HTR-8/SVneo (cell line): ENCODE results near the gene PPM1A.

ENCODE experiments used
- DNase-seq: peaks from one replicate; pipeline ENCODE4 v3.0.0; 2011; ENCODE audit warnings: low spot score, mixed read lengths; ENCODE audit not compliant: insufficient read length
- FAIRE-seq: peaks from 2 replicates; lab custom pipeline; 2011; peaks lifted over from hg19 to GRCh38; lab: Jason Lieb, UNC

PPM1A gene

DNA sequence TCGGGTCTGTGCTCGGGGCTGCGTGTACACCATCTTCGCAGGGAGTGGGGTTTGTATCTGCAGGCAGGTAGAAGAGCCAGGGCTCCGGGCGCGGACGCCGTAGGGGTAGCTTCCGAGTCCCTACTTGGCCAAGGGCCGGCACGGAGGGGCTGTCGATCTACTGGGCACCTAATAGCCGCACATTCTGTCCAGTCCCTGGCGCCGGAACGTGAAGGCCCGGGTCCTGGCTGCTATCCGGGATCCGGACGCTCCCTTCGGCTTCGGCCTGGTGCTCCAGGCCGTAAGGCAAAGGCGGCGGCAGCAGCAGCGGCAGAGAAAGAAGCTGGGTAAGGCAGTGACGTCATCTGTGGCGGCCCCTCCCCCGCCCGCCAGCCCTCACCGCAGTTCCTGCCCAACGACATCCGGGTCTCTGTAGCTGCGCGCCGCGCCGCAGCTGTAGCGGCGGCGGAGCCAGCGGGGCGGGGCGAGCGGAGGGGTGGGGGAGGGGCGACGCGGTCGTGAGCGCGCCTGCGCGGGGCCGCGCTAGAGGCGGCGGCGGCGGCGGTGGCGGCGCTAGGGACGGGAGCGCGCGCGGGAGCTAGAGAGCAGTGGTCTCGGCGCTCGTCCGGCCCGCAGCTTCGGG is at the start of gene PPM1A:
TSS of gene PPM1A (plus strand) at position 525 of the 622 bp plus-strand sequence. CDS start 33,483 bp downstream, outside the sequence.
- peak; percentile 100 for FAIRE-seq

DNA sequence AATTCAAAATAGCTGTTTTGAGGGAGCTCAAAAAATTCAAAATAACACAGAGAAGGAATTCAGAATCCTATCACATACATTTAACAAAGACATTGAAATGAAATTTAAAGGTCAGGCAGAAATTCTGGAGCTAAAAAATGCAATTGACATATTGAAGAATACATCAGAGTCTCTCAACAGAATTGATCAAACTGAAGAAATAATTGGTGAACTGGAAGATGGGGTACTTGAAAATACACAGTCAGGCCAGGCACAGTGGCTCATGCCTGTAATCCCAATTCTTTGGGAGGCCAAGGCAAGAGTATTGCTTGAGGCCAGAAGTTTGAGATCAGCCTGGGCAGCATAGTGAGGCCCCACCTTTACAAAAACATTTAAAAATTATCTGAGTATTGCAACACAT is 49.7 kb upstream of the PPM1A start:
- FAIRE-seq: no peak
- no peak for DNase-seq

More for the DNA sequence above, at the start of gene PPM1A:
- DNase-seq: peak; percentile 100

DNA sequence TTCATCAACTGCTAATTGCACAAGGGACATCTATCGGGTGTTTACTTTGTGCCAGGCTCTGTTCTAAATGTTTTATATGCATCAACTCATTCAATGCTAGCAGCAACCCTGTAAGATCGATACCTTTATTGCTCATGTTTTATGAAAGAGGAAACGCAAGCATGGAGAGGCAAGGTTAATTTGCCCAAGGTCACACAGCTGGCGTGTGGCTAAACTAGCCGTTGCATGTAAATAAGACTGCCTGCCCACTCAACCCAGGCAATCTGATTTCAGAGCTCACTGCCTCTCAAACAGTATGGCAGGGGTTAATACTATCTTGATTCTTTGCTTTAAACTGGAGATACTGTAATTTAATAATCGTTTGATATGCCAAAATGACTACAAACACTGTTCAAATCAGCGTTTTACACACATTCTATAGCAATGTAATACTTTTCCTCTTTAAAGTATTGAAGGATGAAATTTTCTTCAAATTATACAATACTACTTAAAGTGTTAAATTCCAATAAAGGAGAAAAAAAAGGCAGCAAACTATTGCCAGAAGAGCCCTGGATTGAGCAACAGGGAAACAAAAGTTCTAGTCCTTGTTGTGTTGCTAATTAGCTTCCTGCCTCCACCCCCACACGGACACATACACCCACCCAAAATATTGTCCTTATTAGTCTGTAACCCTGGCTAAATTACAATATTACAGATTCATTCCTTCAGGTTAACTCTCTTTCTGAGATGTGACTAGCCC is 44.7 kb upstream of the PPM1A start:
- DNase-seq: no peak
- FAIRE-seq: peak; percentile 84

DNA sequence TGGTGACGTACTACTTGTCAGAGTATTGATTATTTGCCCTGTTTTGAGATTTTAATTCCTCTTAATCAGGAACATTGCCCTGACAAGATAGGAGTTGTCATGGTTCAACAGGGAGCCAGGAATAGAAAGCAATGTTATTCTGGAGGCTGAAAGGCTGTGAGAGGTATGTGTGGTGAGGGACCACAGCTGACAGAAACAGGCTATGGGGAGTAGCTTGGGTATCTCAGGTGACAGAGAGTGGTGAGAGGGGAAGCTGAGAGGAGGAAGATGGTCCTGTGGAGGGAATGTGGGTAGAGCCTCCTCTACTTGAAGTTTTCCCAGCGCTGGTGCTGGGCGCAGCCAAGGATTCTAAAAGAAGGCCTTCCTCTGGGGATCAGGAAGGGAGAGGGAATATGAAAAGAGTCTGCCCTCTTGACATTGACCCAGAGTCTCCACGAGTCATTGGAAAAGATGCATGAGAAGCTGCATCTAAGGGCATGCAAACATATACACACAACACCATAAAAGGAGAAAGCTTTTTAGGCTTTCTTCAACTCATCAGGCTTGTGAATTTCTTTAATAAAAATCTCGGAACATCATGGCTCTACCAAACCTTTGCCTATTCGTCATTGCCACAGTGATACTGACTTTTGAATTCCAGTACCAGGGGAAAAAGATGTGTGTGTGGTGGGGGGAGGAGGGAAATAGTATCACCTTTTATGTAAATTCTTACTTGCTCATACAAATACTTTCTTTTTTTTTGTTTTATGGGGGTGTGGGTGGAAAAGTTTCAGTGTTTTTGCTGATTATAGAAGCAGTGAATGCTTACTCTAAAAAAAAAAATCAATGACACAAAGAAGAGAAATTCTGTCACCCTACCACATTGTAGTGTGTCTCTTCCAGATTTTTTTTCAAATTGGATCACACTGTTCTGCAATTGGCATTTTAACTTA is 43.9 kb upstream of the PPM1A start:
- FAIRE-seq (peak; percentile 96), DNase-seq (no peak)

DNA sequence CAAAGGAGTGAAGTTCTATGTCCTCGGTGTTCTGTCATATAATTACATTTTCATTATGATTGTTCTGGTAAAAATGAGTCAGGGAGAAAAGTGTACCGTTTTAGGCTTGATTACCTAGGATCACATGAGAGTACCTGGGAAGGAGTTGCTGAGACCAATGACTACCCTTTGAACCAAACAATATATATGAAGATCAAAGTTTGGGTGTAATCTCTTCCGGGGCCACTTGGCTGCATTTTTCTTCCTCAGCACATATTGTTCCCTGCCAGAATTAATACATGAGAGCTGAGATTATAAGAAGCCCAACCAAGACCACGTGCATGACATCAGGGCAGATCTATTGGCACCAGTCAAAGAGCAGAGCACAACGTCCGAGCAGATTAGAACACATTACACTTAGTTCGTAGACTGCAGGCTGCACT is 42.8 kb upstream of the PPM1A start:
- FAIRE-seq (peak; percentile 92), DNase-seq (no peak)

DNA sequence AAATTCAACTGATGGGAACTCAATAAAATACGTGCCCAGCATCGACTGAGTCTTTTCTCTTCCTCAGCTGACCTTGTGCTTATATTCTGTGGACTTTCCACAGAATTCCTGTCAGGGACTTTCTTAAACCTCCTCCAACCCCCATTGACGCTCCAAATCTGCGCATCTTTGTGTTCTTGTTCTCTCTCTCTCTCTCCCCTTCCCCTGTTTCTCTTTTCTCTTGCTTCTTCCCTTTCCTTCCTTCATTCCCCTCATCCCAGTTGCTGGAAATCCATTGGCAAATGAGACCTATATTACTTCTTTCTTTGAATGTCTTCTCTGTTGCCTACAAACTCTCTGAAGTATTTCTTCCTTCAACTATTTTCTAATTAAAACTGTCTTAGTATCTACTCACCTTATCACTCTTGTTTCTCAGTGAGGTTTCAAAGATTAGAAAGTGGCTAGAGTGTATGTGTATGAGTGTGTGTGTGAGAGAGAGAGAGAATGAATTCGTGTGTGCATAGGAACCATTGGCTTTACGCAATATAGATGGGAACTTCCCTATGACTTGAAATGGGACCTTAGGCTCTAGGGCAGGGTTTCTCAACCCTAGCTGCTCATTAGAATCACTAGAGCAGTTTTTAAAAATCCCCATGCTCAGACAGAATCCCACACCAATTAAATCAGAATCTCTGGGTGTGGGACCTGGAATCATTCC is 42.0 kb upstream of the PPM1A start:
- DNase-seq: no peak
- peak; percentile 51 for FAIRE-seq

DNA sequence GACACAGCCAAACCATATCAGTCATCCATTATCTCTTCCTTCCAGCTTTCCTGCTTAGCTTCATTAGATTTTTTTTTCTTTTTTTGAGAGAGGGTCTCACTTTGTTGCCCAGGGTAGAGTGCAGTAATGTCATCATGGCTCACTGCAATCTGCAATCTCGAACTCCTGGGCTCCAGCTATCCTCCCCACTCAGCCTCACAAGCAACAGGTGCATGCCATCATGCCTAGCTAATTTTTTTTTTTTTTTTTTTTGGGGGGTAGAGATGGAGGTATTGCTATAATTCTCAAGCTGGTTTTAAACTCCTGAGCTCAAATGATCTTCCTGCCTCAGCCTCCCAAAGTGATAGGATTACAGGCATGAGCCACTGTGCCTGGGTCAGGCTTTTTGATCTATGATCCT is 38.3 kb upstream of the PPM1A start:
- DNase-seq (no peak), FAIRE-seq (peak; percentile 55)

DNA sequence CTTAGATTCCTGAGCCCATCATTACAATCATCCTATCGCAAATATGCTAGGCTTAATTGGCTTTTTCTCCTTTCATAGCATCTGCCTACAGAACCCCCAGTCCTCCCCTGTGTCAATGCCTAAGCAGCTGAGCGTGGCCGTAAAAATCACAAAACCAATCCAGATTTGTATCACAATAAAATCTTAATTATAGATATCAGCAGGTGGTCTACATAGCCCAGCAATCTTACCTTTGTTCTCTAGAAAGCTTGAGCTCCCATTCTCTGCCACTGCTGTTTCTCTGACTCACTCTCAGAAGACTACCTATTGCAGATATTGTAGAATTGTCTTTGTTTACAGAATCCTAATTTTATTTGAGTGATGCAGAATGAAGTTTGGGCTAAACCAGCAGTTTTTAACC is 37.9 kb upstream of the PPM1A start:
- no peak for DNase-seq
- FAIRE-seq: peak; percentile 51

DNA sequence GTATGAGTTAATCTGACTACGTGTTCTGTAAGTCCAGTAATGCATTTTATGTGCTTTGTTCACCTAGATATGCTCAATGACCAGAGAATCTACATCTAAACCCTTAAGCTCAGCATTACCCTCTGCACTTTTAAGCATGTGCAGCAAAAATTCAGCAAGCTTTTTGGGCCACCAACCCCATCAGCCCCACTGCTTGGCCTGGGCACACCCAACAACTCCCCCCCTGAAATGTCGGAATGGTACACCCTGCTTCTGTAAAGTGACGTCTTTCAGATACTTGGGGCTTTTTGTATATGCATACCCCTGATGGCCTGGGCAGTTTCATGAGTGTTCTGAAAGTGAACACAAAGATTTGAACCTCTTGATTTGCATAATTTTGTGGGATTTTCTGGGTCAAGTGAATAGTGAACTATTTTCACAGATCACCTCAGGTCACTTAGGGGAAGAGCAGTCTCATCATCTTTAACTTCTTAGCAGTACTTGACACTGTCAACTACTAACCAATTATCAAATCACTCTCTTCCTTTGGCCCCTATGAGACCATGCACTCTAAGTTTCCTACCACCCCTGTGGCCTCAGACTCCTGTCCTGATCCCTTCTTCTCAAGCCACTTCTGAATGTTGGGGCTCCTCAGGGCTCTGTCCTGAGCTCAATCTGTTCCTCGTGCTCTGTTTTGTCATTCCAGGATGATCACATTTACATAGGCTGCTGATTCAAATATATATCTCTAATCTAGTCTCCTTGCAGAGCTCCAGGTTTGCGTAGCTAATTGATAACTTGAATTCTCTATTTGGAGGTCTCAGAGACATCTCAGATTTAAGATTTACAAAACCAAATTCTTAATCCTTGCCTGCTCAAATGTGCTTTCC is 36.3 kb upstream of the PPM1A start:
- DNase-seq: no peak
- FAIRE-seq: peak; percentile 93

DNA sequence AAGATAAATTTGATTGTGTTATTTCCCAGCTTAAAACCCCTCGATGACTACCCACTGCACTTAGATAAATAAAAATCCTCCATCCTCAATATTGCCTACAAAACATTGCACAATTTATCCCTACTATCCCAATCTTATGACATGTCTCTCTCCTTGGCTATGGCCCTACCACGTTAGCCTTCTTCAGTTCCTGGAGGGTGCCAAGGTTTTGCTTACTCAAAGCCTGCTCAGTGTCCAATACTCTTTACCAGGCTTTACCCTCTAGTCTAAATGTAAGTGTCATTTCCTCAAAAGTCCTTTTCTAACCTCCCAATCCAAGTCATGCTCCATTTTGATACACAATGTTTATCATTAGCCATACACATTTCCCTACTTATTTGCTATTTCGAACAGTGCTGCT is 35.0 kb upstream of the PPM1A start:
- DNase-seq (no peak), FAIRE-seq (peak; percentile 90)

DNA sequence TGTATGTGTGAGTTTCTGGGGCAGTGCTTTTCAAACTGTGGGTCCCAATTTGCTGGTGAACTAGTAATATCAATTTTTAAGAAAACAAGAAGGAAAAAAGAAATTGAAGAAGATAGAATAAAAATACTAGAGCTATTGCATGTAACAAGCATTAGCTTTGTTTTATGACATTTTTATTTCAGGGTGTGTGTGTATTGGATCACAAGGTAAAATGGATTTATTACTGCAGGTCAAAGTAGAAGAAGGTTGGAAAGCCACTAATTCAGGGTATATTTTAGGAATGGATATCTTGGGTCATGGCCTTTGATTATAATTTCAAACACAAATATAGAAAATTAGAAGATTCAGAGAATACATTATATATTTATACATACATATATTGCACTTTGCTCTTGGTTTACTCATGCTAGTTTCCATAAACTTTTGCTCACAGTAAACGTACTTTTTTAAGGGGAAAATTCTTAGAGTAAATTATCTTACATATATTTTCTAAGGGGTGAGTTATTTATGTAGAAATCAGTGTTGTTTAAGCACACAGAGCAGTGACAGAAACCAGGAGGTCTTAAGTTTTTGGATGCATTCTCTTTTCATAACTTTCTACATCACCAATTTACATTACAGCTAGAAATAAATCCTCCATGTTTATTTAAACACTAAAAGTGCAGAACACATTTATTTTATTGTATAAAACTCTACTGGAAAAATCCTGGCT is 34.5 kb upstream of the PPM1A start:
- DNase-seq (no peak), FAIRE-seq (peak; percentile 26)

DNA sequence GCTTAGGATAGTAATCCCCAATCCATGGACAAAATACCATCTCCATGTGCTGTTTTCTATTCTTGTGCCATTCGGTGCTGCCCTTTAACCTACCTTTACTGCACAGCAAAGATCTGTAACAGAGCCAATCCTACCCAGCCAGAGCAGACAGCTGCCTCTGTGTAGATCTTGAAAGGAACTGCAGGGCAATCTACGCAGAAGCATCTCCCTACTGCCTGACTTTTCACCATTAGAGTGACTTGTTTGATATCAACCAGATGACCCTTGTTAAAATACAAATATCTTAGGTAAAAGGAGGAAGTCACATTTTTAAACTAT is 33.9 kb upstream of the PPM1A start:
- DNase-seq (no peak), FAIRE-seq (no peak)

DNA sequence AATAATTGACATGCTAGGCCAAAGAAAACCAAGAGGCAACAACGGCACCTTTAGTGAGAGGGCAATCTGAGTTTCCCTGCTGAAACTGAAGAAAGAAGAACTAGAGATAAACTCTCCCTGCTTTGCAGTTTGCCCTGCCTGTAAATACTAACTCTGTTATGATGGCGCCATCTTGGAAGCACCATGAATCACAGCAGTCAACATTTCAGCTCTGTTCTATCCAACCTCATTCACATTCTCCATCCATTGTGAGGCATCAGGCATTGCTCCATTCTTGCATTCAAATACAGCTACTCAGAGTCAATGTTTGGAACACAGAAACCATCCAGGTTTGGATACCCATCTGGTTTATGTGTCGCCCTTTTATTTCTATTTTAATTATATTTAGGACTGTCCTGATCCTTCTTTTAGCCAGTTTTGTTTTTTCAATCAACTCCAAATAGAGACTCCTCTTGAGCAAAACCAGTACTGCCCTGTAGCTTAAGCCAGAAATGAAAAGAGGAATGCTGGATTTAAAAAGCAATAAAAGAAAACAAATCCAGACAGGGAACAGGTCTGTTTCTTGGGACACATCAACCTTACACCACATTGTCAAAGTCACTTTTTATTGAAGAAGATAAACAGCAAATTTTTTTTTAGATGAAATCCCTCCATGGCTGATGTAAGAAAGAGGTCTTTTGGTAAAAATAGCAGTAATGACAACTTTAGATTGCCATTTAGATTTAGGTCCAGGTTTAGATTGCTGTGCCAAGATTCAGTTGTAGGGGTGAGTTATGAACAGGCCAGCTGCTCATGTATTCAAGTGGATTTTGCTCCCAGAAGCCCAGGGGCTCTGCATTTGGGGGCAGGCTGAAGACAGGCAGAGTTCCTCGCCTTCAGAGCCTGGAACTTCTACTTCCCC is 33.3 kb upstream of the PPM1A start:
- peak; percentile 94 for FAIRE-seq

DNA sequence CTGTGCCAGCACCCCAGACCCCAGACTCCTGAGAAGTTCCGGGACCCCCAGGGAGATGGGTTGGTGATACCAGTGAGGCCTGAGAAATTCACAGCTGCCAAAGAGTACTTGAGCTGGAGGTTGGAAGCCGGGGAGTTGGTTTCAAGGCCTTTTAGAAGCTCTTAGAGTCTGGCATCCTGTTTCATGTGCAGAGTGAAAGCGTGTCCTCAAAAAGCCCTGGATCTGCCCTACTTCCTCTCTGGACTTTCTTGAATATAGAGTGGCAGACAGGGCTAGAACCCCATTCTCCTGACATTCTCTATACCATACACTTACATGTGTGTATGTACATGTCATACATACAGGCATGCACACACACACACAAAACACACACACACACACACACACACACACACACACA is 31.3 kb upstream of the PPM1A start:
- FAIRE-seq (peak; percentile 26), DNase-seq (no peak)

More for the DNA sequence above, 33.3 kb upstream of the PPM1A start:
- DNase-seq: no peak

DNA sequence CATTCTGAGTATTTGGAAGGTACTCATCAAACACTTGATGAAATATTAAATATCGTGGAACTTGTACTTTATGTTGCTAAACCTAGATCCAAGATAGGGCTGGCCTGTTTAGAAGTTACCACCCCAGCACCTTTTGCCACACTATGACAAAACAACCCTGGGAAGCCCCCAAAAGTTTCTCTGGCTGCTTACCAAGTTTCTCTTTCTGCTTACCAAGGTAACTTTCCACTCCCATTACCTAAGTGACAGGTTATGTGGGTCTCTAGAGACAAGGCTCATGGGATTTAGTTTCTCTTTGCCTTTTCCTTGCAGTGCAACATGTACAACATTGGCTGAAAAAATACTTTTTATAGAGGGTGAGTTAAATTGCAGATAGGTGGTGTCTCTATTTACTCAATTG is 28.9 kb upstream of the PPM1A start:
- DNase-seq: no peak
- FAIRE-seq: peak; percentile 36

DNA sequence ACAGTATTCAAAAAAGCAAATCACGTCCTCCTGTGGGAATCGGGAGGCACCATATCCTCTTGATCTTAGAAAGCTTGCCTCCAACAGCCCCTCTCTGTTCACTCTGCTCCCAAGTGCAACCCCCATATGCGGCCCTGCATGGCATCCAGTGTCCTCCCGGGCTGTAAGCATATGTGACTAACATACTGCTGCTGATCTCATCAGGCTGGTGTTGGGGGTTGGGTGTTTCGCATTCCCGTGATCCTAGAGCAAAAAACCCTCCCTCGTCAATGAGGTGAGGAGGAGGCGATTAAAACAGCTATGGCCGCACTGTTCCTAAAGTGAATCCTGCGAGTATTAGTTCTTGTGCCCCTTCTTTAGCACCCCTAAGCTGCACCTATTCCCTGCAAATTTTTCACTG is 28.1 kb upstream of the PPM1A start:
- DNase-seq (no peak), FAIRE-seq (no peak)

DNA sequence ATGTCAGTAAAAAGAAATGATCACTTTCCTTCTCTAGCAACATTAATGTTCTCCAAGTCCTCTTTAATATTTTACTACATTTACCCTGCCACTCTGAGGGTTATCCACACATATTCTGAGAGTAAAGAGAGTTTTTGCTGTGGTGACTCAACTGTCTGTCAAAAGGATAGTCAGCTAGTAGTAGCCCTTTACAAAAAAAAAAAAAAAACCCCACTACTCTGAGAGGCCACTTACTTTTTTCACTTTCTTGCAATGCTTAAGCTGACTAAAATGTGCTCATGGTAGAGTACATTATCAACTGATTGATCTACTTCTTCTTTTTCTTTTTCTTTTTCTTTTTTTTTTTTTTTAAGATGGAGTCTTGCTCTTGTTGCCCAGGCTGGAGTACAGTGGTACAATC is 27.6 kb upstream of the PPM1A start:
- DNase-seq (no peak), FAIRE-seq (no peak)

DNA sequence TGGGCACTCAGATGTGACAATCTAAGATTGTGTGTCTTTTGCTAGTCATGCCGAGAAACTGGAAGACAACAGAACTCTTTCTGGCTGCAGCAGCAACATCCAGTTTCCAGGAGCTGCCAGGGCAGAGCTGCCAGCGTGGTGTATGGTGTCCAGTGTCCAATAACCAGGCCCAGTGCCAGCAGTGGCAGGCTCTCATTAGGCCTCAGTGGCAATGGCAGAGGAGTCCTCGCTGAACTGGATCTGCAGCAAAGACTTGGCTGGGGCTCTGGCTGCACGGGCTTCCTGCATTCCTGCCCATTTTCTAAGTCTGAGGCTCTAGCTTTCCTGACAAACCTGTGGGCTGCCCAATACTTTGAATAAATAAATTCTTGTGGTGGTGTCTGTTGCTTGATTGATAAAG is 26.2 kb upstream of the PPM1A start:
- no peak for DNase-seq
- FAIRE-seq: peak; percentile 95
